ENCODE results near the gene VSTM2L.
"Not testable (repeated sequence)": the region's sequence is repeated elsewhere in the genome, so short reads cannot be mapped to it uniquely, and the experiment has no call there.

Gene VSTM2L, protein sequence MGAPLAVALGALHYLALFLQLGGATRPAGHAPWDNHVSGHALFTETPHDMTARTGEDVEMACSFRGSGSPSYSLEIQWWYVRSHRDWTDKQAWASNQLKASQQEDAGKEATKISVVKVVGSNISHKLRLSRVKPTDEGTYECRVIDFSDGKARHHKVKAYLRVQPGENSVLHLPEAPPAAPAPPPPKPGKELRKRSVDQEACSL

DNA sequence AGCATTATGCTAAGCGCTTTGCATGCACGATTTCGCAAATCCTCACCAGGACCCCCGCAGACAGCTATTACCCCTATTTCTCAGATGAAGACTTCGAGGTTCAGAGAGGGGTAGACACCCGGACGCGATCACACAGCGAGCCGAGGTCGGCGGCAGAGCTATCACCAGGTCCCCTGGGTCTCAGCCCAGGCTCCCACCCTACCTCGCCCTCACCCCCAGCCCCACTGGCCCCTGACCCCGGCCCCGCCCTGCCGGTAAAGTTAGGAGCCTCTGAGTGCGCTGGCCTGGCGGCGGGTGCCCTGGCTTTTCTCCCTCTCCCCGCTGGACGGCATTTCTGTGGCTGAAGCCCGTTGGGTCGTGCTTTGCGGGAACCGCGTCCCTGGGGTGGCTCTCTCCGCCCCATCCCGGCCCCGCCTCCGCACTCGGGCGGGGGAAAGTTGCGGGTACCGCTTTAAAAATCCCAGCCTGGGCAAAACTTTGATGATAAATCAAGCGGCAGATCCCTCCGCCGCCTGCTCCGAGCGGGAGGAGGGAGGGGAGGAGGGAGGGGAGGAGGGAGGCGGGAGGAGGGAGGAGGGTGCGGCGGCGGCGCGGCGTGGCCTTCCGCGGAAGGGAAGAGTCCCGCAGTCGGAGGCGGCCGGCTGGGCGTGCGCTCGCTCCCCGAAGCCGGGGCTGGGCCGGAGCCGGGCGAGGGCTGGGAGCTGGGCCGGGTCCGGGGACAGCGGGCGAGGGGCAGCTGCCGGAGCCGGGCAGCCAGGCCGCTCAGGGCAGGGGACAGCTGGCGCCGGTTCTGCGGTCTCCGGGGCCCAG is at the start of gene VSTM2L:
VSTM2L (plus strand) TSS at position 624 of the 810 bp plus-strand sequence. CDS start 224 bp downstream, outside the sequence.
- no peak for DNase-seq (ENCODE audit: low spot score)

GRCh38 chr20:37853823-37854375 is 49.0 kb upstream of the VSTM2L start:
- DNase-seq (ENCODE audit: low spot score) = no peak

DNA sequence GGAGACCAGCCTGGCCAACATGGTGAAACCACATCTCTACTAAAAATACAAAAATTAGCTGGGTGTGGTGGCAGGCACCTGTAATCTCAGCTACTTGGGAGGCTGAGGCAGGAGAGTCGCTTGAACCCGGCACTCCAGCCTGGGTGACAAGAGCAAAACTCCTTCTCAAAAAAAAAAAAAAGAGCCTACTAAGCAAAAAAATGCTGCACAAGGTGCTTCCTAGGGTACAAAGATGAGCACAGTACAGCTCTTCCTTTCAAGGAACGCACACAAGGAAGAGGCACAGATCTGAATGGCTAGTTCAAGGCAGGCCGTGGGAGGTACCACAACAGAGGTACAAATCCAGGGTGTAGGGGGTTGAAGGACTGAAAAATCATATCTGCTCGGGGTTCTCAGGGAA is 46.9 kb upstream of the VSTM2L start:
- DNase-seq (ENCODE audit: low spot score) = not testable (repeated sequence)

DNA sequence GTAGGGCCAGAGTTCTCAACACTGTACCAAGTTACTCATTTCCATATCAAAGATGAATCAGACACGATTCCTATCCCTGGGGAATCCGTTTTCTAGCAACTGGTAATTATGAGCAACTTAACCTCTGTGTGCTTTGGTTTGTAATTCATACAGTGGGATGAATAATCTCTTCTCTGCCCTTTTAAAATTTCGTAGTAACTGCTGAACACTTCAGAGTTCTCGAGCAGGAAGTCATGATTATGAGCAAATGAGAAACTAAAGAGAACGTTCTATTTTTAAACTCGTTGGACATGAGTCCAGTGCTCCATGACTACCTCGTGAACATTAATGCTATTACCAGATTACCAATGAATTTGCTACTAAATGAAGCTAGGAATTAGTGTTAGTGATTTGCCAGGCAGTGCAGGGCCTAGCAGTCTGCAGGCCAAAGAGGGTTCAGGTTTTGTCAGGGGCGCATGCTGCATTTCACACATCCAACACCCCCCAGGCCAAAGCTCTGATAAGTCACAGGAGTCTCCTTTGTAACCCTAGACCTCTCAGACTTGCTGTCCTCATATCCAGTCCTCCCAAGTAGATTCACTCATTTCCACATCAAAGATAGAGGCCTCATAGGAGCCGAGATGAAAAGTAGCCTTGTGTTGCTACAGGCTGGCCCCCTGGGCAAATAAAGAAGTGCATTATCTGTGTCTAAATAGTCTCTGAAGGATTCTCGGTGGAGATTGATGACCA is 45.8 kb upstream of the VSTM2L start:
- DNase-seq (ENCODE audit: low spot score) = peak; percentile 16

GRCh38 chr20:37859406-37860171 is 43.3 kb upstream of the VSTM2L start:
- DNase-seq (ENCODE audit: low spot score) = no peak

DNA sequence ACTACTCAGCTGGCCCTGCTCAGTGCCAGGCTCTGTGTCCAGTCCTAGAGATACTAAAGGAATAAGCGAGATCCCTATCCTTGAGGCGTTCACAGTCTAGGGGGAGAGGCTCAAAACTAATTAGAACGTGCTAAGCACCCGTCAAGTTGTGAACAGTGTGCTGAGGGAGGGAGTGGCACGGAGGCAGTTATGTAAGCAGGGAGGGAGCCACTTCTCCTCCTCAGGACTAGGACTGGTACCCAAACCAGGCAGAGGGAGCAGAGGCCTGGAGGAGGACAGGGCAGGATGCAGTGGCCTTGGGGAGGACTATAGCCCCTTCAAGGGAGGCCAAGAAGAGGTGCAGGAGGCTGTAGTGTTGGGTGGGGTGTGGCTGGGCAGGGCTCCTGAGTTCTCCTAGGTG is 39.6 kb upstream of the VSTM2L start:
- DNase-seq (ENCODE audit: low spot score) = no peak

GRCh38 chr20:37864298-37864697 is 38.6 kb upstream of the VSTM2L start:
- DNase-seq (ENCODE audit: low spot score) = no peak

GRCh38 chr20:37866051-37866450 is 36.9 kb upstream of the VSTM2L start:
- DNase-seq (ENCODE audit: low spot score) = no peak

GRCh38 chr20:37867289-37868195 is 35.4 kb upstream of the VSTM2L start:
- no peak for DNase-seq (ENCODE audit: low spot score)

DNA sequence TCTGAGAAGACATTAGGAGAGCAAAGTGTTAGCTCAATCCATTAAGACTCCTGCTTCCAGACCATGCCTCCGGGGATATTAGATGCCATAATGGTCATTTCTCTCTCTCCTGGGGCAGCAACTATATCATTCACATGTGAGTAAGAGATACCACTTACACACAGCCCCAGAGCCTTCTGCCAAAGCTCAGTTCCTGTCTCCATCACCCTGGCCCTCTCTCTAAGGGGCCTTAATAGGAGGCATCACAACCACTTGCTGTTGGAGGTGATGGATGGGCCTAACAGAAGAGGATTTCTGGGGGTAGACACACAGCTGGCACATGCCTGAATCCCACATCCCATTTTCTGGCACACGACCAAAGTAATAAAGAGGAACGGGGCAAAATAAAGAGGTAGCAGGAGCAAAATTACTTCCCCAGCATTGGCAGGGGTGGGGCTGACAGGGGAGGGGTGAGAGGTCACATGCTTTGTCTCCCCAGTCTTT is 34.0 kb upstream of the VSTM2L start:
- no peak for DNase-seq (ENCODE audit: low spot score)

DNA sequence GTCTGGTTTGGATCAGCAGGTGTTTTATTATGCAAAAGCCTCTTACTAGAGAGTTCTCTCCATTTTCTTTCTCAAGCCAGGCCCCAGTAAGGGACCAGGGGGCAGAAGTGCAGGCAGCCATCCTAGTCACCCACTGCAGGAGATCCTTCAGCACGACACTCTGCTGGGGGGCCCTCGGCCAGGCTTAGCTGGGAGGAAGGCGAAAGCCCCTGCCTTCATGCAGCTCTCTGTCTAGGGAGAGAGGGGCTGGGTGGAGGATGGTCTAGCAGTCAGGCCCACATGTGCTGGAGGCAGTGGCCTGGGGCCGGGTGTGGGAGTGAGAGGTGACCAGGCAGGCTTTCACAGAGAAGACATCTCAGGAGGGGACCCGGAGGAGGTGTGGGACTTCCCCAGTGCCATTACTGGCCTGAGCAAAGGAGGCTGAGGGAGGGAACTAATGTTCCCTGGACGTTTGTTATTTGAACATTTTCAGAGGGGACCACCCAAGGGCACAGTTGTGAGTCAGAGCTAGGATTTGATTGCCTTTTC is 33.5 kb upstream of the VSTM2L start:
- no peak for DNase-seq (ENCODE audit: low spot score)

GRCh38 chr20:37870294-37870693 is 32.6 kb upstream of the VSTM2L start:
- no peak for DNase-seq (ENCODE audit: low spot score)

DNA sequence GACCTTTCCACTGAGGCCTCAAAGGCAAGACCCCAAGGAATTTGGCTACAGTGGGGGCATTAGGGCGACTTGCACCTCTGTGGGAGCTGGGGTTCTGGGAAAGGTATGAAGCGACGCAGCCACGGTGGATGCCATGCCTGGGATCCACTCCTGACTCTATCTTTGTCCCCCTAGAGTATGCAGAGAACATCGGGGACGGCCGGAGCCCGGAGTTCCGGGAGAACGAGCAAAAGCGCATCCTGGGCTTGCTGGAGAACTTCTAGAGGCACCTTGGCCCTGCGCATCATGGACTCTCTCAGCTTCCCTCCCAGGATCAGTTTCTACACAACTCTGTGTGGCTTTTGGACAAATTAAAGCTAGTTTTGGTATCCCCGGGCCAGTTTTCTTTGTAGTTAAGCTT is 31.2 kb upstream of the VSTM2L start:
- no peak for DNase-seq (ENCODE audit: low spot score)

DNA sequence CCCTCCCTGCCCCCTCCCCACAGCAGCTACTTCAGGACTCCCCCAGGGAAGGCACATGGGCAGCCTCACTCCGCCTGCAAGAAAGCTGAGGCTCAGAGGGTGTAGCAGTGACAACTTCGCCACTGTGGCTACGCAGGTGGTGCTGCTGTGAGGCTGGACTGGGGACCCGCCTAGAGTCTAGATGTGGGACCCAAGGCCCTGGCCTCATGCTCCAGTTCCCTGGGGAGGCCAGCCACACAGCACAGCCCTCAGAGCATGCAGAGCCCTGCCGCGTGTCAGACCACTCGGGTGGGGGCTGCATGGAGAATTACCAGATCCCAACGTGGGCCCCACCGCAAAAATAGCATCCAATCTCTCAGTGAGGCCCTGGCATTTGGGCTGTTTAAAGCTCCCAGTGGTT is 30.8 kb upstream of the VSTM2L start:
- no peak for DNase-seq (ENCODE audit: low spot score)

GRCh38 chr20:37873884-37874283 is 29.0 kb upstream of the VSTM2L start:
- no peak for DNase-seq (ENCODE audit: low spot score)

- DNase-seq (ENCODE audit: low spot score) = no peak
These were observed 27.3 kb upstream of the VSTM2L start for GRCh38 chr20:37875460-37876175.

DNA sequence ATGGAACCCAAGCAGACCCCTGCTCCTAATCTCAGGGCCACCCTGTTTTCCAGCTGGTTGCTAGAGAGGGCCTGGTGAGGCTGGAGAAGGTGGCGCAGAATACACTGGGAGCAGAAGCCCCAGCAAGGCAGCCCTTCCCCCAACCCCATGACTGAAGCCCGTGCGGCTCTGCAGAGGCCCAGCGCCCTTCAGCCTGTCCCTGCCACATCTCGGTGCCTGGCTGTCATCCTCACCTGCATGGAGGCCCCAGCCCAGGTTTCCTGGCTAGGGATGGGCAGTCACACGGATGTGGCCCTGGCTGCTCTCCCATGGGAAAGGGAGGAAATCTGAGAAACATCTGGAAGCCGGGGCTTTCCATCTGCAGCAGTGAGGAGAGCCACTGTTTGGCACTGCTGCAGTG is 26.1 kb upstream of the VSTM2L start:
- no peak for DNase-seq (ENCODE audit: low spot score)

DNA sequence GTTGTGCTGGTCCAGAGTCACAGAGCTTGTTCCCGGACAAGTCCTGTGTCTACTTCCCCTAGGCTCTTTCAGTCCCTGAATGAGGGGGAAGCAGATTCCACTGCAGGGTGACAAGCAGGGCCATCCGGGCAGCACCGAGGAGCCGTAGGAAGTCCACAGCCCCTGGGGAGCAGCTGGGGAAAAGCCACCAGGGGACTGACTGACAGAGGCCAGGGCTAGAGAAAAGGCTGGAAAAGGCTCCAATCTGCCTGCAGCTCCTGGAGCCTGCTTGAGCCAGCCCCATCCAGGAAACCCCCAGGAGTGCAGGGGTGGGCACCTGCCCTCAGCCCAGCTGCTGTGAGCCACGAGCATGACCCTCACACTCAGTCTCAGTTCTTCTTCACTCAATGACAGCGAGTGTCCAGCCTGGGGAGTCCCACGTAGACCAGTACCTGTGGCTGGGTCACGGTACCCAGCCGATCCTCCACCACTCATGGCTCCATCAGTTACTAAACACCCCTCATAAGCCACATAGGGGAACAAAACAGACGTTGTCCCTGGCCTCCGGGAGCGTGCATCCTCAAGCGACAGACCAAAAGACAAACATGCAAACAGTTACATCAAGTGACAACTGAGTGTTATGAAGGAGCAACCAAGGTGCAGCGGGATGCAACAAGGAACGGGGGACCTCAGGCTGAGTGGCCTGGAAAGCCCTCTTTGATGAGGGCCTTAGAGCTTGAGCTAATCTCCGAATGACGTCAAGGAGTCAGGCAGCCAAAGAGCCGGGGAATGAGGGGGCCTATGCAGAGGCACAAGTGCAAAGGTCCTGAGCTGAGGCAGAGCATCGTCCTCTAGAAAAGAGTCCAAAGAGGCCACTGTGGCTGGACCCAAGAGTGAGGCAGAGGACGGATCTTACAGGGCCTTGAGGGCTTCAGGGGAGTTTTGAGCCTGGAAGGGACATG is 24.8 kb upstream of the VSTM2L start:
- no peak for DNase-seq (ENCODE audit: low spot score)
